Stimulated activated CD8-positive, alpha-beta memory T cell treated with anti-CD3 and anti-CD28 coated beads, Interleukin-12 subunit alpha, Interleukin-12 subunit beta, amount 100 ng/mL, for 24 hours (primary cell): ENCODE results near the gene RAMP1.
"Not testable (repeated sequence)": the region's sequence is repeated elsewhere in the genome, so short reads cannot be mapped to it uniquely, and the experiment has no call there.

ENCODE experiments used
- DNase-seq: peaks from one replicate; pipeline ENCODE4 v3.0.0-alpha.2; 2020; ENCODE audit errors: extremely low read depth

Gene RAMP1

GRCh38 chr2:237951354-237951753, 91.9 kb downstream of the RAMP1 start:
- not testable (repeated sequence) for DNase-seq

DNA sequence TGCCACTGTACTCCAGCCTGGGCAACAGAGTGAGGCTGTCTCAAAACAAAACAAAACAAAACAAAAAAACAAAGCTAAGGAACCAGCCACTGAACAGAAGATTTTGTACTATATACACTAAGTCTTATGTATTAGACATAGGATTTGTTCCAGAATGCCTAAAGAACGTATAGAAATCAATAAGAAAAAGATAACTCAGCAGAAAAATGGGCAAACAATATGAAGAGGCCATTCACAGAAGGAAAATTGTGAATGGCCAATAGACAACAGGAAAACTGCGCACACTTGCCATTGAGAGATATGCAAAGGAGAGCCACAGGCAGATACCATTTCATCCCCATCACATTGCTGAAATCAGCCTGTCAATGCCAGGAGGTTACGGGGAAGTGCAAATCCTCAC, 92.5 kb downstream of the RAMP1 start:
- DNase-seq: no peak

DNA sequence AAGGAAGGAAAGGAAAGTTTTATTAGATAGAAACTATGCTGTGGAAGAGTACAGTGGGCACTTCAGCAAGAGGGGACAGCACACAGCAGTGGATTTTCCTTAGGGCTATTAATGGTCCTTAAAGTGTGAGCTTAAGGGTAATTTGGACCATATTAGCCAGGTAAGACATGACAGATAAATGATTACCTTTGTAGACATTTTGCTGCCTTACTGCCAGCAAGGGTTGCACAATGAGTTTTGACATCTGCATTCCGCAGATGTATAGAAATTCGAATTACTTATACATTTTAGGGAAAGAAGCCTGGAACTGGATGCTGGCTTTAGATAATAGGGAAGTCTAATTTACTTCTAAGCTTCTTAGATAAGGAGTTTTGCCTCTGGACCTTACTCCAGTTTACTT, 93.4 kb downstream of the RAMP1 start:
- DNase-seq: no peak

GRCh38 chr2:237955640-237956401, 96.4 kb downstream of the RAMP1 start:
- DNase-seq: no peak

- DNase-seq: no peak
Observed at GRCh38 chr2:237956402-237956736, 96.9 kb downstream of the RAMP1 start.

GRCh38 chr2:237961637-237962036, 102.2 kb downstream of the RAMP1 start:
- no peak for DNase-seq
